GM21526 (cell line): ENCODE data around the gene CDH23.

ENCODE experiments used
- ATAC-seq: cut with Tn5 transposase; IDR thresholded peaks from one replicate; pipeline ENCODE4 v1.9.1; 2021; ENCODE audit warnings: moderate library complexity; ENCODE audit not compliant: unreplicated experiment, low FRiP score

CDH23 gene

DNA sequence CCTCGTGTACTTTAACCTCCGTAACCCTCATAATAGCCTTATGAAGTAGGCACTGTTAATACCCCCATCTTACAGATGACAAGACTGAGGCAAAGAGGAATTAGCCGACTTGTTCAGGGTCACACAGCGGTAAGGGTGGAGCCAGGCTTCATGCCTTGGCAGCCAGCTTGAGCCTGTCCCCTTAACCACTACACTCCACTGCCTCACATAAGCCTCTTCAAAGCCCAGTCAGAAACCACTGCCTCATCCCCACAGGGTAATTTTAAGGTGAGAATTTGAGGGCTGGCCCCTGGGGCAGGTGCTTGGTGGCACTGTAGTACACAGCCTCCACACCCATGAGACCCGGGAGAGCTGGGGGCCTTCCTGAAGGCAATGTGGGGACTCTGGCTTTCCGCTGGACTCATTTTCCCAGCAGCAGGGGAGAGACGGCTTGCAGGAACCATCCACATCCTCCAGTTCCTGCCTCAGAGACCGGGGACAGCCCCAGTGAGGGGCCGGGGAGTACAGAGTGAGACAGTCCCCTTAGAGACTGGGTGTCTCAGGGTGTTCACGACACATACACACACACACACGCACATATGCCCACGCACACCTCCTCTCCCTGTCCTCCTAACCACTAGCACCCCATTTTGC is 330.5 kb downstream of the CDH23 start:
- ATAC-seq: peak; percentile 40

- peak; percentile 39 for ATAC-seq
Measured at GRCh38 chr10:71727738-71728737, 331.3 kb downstream of the CDH23 start.

- no peak for ATAC-seq
Measured at GRCh38 chr10:71729161-71729636, 332.5 kb downstream of the CDH23 start.

GRCh38 chr10:71731791-71732190 is 335.1 kb downstream of the CDH23 start:
- ATAC-seq: no peak

DNA sequence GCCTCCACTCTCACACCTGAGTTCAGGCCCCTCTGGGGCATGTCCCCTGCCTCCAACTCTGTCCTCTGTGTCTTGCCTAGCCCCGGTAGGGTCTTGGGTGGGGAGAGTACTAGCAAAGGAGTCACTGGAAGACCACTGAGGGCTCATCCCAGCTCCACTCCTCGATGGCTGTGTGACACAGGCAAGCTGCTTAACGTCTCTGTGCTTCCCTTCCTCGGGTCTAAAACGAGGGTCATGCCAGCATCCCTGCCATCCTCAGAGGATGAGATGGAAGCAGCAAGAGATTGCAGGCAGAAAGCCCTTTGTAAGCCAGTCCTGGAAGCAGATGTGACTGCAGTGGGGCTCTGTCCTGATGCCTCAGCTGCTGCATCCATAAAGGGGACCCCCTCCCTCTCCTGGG is 338.1 kb downstream of the CDH23 start:
- no peak for ATAC-seq

DNA sequence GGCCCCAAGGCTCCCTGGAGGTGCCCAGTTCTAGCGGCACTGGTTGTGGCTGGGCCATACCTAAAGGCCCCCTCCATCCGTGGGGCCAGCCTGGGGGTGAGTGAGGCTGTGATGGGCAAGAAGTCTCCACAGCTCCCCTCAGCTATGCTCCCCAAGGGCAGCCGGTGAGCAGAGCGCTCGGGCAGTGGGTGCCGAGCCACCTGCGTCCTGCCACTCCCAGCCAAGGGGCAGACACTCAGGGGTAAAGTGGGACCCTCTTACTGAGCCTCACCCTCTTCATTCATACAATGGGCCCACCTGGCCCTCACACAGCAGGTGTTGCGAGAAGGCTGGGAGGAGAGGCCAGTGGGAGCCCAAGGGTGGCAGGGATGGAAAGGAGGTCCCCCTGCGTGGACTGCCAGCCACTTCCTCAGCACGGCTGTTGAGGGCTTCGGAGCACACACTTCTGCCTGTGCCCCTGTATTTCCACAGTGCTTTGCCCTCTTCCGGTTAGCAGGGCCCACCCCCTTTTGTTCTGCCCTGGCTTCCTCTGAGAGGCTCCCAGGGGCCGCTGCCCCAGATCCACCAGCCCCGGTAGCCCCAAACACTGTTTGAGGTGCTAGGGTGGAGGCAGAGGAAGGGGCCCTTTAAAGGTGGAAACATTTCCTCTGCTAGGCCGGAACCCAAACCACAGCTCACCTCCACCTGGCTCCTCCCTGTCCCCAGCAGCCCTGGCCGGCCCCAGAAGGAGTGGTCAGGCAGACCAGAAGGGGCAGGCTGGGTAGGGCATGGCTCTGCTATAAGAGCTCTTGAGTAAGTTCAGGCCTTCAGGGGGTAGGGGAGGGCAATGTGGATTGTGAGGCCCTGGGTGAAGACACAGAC is 339.2 kb downstream of the CDH23 start:
- no peak for ATAC-seq

- no peak for ATAC-seq
Measured at GRCh38 chr10:71736570-71736952, 339.8 kb downstream of the CDH23 start.

DNA sequence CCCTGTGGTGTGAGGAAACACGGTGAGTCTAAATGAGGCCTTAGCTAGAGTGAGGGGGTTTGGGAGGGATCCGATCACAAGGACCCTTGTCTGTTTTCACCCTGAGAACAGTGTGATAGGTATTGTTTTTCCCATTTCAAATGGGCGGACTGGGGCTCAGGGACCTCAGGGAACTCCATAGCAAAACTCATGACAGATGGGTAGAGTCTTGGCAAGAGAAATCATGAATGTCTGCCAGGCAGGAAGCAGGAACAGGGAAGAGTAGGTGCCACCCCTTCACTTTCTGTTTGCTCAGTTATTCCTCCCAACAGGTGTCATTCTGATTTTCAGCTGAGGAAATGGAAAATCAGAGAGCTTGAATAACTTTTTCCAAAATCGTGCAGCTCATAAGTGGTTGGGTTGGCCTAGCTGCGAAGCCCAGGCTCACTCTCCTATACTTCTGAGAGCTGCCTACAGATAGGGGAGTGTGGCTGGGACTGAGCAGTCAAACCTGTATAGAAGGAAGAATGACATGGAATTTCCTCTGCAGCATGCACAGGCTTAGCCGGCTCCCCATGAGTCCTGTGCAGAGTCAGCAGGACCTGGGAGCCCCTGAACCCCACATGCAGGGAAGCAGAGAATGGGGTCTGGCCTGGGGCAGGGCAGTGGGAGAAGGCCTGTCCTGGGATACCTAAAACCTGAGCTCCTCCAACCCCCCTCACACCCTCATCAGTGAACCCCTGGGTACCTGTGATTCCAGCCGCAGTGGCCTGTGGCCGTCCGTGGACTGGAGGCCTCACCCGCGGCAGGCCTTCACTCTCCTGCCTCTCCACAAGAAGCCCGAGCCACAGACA is 340.5 kb downstream of the CDH23 start:
- ATAC-seq: no peak

- no peak for ATAC-seq
Measured at GRCh38 chr10:71737834-71738197, 341.1 kb downstream of the CDH23 start.

- ATAC-seq: no peak
Measured at GRCh38 chr10:71739358-71739900, 342.7 kb downstream of the CDH23 start.

DNA sequence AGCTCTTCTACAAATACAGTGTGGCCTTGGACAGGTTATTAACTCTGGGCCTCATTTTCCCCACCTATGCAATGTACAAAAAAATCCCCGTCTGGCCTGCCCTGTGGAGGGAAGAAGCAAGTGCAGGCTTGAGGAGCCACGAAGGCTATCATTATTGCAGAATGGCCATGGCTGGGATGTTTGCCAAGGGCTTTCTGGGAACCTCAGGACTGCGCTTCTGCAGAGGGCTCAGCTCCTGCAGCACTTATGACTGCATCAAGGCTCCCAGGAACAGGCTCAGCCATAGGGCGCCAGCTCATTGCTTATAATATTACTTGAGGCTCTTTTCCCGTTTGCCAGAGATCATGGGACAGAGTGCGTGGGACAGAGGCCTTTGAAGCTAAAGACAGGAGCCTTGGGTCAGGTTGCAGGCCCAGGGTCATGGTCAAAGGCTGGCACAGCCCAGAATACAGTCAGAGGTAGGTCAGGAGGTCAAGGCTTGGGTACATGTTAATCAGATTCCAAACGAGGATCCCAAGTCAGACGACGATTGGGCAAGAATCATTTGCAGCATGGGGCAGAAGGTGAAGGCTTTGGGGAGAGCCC is 343.4 kb downstream of the CDH23 start:
- ATAC-seq: no peak

- no peak for ATAC-seq
Measured at GRCh38 chr10:71741029-71741428, 344.3 kb downstream of the CDH23 start.

- ATAC-seq: no peak
Measured at GRCh38 chr10:71741671-71742070, 345.0 kb downstream of the CDH23 start.

GRCh38 chr10:71742301-71743088 is 345.8 kb downstream of the CDH23 start:
- no peak for ATAC-seq

GRCh38 chr10:71743089-71743838 is 346.5 kb downstream of the CDH23 start:
- ATAC-seq: no peak

- ATAC-seq: no peak
Measured at GRCh38 chr10:71743866-71744265, 347.1 kb downstream of the CDH23 start.

- ATAC-seq: no peak
Measured at GRCh38 chr10:71744897-71745663, 348.4 kb downstream of the CDH23 start.
